ENCODE data around the gene CYP27C1.

GRCh38 chr2:127226520-127227263 lies 6.6 kb upstream of the CYP27C1 start:
- TF ChIP-seq, protein P1, sequence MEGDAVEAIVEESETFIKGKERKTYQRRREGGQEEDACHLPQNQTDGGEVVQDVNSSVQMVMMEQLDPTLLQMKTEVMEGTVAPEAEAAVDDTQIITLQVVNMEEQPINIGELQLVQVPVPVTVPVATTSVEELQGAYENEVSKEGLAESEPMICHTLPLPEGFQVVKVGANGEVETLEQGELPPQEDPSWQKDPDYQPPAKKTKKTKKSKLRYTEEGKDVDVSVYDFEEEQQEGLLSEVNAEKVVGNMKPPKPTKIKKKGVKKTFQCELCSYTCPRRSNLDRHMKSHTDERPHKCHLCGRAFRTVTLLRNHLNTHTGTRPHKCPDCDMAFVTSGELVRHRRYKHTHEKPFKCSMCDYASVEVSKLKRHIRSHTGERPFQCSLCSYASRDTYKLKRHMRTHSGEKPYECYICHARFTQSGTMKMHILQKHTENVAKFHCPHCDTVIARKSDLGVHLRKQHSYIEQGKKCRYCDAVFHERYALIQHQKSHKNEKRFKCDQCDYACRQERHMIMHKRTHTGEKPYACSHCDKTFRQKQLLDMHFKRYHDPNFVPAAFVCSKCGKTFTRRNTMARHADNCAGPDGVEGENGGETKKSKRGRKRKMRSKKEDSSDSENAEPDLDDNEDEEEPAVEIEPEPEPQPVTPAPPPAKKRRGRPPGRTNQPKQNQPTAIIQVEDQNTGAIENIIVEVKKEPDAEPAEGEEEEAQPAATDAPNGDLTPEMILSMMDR (IDR thresholded peaks at IDR 0.05) = no peak
- TF ChIP-seq EZH2 (IDR thresholded peaks at IDR 0.05) = no peak
